ENCODE results near the gene SCAF4.

GRCh38 chr21:31675318-31675717 is 56.6 kb downstream of the SCAF4 start:
- TF ChIP-seq, protein P1, sequence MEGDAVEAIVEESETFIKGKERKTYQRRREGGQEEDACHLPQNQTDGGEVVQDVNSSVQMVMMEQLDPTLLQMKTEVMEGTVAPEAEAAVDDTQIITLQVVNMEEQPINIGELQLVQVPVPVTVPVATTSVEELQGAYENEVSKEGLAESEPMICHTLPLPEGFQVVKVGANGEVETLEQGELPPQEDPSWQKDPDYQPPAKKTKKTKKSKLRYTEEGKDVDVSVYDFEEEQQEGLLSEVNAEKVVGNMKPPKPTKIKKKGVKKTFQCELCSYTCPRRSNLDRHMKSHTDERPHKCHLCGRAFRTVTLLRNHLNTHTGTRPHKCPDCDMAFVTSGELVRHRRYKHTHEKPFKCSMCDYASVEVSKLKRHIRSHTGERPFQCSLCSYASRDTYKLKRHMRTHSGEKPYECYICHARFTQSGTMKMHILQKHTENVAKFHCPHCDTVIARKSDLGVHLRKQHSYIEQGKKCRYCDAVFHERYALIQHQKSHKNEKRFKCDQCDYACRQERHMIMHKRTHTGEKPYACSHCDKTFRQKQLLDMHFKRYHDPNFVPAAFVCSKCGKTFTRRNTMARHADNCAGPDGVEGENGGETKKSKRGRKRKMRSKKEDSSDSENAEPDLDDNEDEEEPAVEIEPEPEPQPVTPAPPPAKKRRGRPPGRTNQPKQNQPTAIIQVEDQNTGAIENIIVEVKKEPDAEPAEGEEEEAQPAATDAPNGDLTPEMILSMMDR (IDR thresholded peaks at IDR 0.05), result no peak
- no peak for TF ChIP-seq POLR2A (IDR thresholded peaks at IDR 0.05)

All from esophagus squamous epithelium (tissue), 4 donors.